Measurements from ENCODE around the gene RAD54L2.
"Not testable (repeated sequence)": the region's sequence is repeated elsewhere in the genome, so short reads cannot be mapped to it uniquely, and the experiment has no call there.

RAD54L2 gene

GRCh38 chr3:51520906-51521730, 17.4 kb upstream of the RAD54L2 start:
- H3K23ac ChIP-seq (ENCODE audit: low read length); H3K27ac ChIP-seq (ENCODE audit: low read depth, low read length); DNase-seq; H3K27me3 ChIP-seq (ENCODE audit: insufficient read depth, low read length, poor library complexity); H3K36me3 ChIP-seq (ENCODE audit: control insufficient read depth, insufficient read depth, low read length); H3K18ac ChIP-seq (ENCODE audit: low read length); H4K5ac ChIP-seq (ENCODE audit: low read length); H2BK15ac ChIP-seq (replicated peaks; ENCODE audit: low read depth); H2BK5ac ChIP-seq (ENCODE audit: low read length); H3K4me2 ChIP-seq (ENCODE audit: low read length); H3K9ac ChIP-seq (ENCODE audit: low read length); H4K8ac ChIP-seq (ENCODE audit: low read depth, low read length); H3K56ac ChIP-seq (ENCODE audit: low read length); H2BK120ac ChIP-seq (ENCODE audit: low read depth, low read length); H3K4me3 ChIP-seq (ENCODE audit: low read length); H3K4ac ChIP-seq (ENCODE audit: low read depth, low read length); H3K4me1 ChIP-seq (ENCODE audit: control insufficient read depth, low read depth, low read length); H3K79me1 ChIP-seq (ENCODE audit: low read length); H2AK5ac ChIP-seq (ENCODE audit: low read length); H3K79me2 ChIP-seq (ENCODE audit: control insufficient read depth, insufficient read depth, low read length): not testable (repeated sequence)
- WGBS (ENCODE audit: extremely low coverage, insufficient coverage, low lambda C conversion rate), result no CpG with 5 or more reads among the region's 5 CpGs

GRCh38 chr3:51522273-51522962, 16.1 kb upstream of the RAD54L2 start:
- no peak overlapping the region for H3K56ac ChIP-seq (ENCODE audit: low read length)
- H3K79me1 ChIP-seq (ENCODE audit: low read length), result no peaks in the 10 kb centered on the region
- DNase-seq, result no peak
- H2BK5ac ChIP-seq (ENCODE audit: low read length), result no peak overlapping the region
- H4K5ac ChIP-seq (ENCODE audit: low read length), result no peak overlapping the region
- H3K79me2 ChIP-seq (ENCODE audit: control insufficient read depth, insufficient read depth, low read length), result no peaks in the 10 kb centered on the region
- no peaks in the 10 kb centered on the region for H3K27me3 ChIP-seq (ENCODE audit: insufficient read depth, low read length, poor library complexity)
- H2BK15ac ChIP-seq (replicated peaks; ENCODE audit: low read depth), result no peak overlapping the region
- H3K9ac ChIP-seq (ENCODE audit: low read length), result no peak overlapping the region
- no peaks in the 10 kb centered on the region for H3K36me3 ChIP-seq (ENCODE audit: control insufficient read depth, insufficient read depth, low read length)
- H2BK120ac ChIP-seq (ENCODE audit: low read depth, low read length), result no peak overlapping the region
- H3K27ac ChIP-seq (ENCODE audit: low read depth, low read length), result no peak overlapping the region
- H3K4me1 ChIP-seq (ENCODE audit: control insufficient read depth, low read depth, low read length), result no peaks in the 10 kb centered on the region
- no peak overlapping the region for H3K4me3 ChIP-seq (ENCODE audit: low read length)
- WGBS (ENCODE audit: extremely low coverage, insufficient coverage, low lambda C conversion rate), result no CpG with 5 or more reads among the region's 11 CpGs
- no peak overlapping the region for H3K23ac ChIP-seq (ENCODE audit: low read length)
- no peak overlapping the region for H3K4me2 ChIP-seq (ENCODE audit: low read length)
- H2AK5ac ChIP-seq (ENCODE audit: low read length), result no peak overlapping the region
- H4K8ac ChIP-seq (ENCODE audit: low read depth, low read length), result no peak overlapping the region
- H3K4ac ChIP-seq (ENCODE audit: low read depth, low read length), result no peak overlapping the region
- no peak overlapping the region for H3K18ac ChIP-seq (ENCODE audit: low read length)

- H3K4ac ChIP-seq (ENCODE audit: low read depth, low read length); DNase-seq; H2BK120ac ChIP-seq (ENCODE audit: low read depth, low read length); H3K4me2 ChIP-seq (ENCODE audit: low read length); H3K18ac ChIP-seq (ENCODE audit: low read length); H4K5ac ChIP-seq (ENCODE audit: low read length); H3K23ac ChIP-seq (ENCODE audit: low read length); H3K4me3 ChIP-seq (ENCODE audit: low read length); H2AK5ac ChIP-seq (ENCODE audit: low read length); H3K27ac ChIP-seq (ENCODE audit: low read depth, low read length); H3K4me1 ChIP-seq (ENCODE audit: control insufficient read depth, low read depth, low read length); H3K56ac ChIP-seq (ENCODE audit: low read length); H3K9ac ChIP-seq (ENCODE audit: low read length); H3K79me2 ChIP-seq (ENCODE audit: control insufficient read depth, insufficient read depth, low read length); H2BK5ac ChIP-seq (ENCODE audit: low read length); H3K36me3 ChIP-seq (ENCODE audit: control insufficient read depth, insufficient read depth, low read length); H3K27me3 ChIP-seq (ENCODE audit: insufficient read depth, low read length, poor library complexity); H4K8ac ChIP-seq (ENCODE audit: low read depth, low read length); H2BK15ac ChIP-seq (replicated peaks; ENCODE audit: low read depth); H3K79me1 ChIP-seq (ENCODE audit: low read length): not testable (repeated sequence)
- no CpG with 5 or more reads among the region's 6 CpGs for WGBS (ENCODE audit: extremely low coverage, insufficient coverage, low lambda C conversion rate)
These were observed 13.6 kb upstream of the RAD54L2 start for GRCh38 chr3:51524874-51525273.

GRCh38 chr3:51530485-51530884, 8.0 kb upstream of the RAD54L2 start:
- Histone ChIP-seq H3K23ac (ENCODE audit: low read length) (no peak overlapping the region), H3K18ac (ENCODE audit: low read length) (no peak overlapping the region), H3K4me2 (ENCODE audit: low read length) (no peak overlapping the region), H4K8ac (ENCODE audit: low read depth, low read length) (no peak overlapping the region), H3K27me3 (ENCODE audit: insufficient read depth, low read length, poor library complexity) (no peaks in the 10 kb centered on the region), H2BK15ac (replicated peaks; ENCODE audit: low read depth) (no peak overlapping the region), H3K4me3 (ENCODE audit: low read length) (no peak overlapping the region), H2AK5ac (ENCODE audit: low read length) (no peak overlapping the region), H2BK120ac (ENCODE audit: low read depth, low read length) (no peak overlapping the region), H3K27ac (ENCODE audit: low read depth, low read length) (no peak overlapping the region), H3K9ac (ENCODE audit: low read length) (no peak overlapping the region), H3K79me1 (ENCODE audit: low read length) (no peaks in the 10 kb centered on the region), H2BK5ac (ENCODE audit: low read length) (no peak overlapping the region), H3K56ac (ENCODE audit: low read length) (no peak overlapping the region), H4K5ac (ENCODE audit: low read length) (no peak overlapping the region), H3K79me2 (ENCODE audit: control insufficient read depth, insufficient read depth, low read length) (no peaks in the 10 kb centered on the region), H3K36me3 (ENCODE audit: control insufficient read depth, insufficient read depth, low read length) (no peaks in the 10 kb centered on the region), H3K4ac (ENCODE audit: low read depth, low read length) (no peak overlapping the region), H3K4me1 (ENCODE audit: control insufficient read depth, low read depth, low read length) (no peaks in the 10 kb centered on the region)
- DNase-seq, result no peak
- WGBS (ENCODE audit: extremely low coverage, insufficient coverage, low lambda C conversion rate), result no CpG with 5 or more reads among the region's 7 CpGs

GRCh38 chr3:51535146-51536019, 3.1 kb upstream of the RAD54L2 start:
- no peak for DNase-seq
- Histone ChIP-seq H4K8ac (ENCODE audit: low read depth, low read length) (no peak overlapping the region), H4K5ac (ENCODE audit: low read length) (no peak overlapping the region), H2AK5ac (ENCODE audit: low read length) (no peak overlapping the region), H3K4ac (ENCODE audit: low read depth, low read length) (no peak overlapping the region), H3K4me2 (ENCODE audit: low read length) (no peak overlapping the region), H3K56ac (ENCODE audit: low read length) (no peak overlapping the region), H3K79me2 (ENCODE audit: control insufficient read depth, insufficient read depth, low read length) (peaks cover 13% of the 10 kb centered on the region), H3K9ac (ENCODE audit: low read length) (no peak overlapping the region), H2BK15ac (replicated peaks; ENCODE audit: low read depth) (no peak overlapping the region), H3K23ac (ENCODE audit: low read length) (no peak overlapping the region), H3K36me3 (ENCODE audit: control insufficient read depth, insufficient read depth, low read length) (no peaks in the 10 kb centered on the region), H3K27me3 (ENCODE audit: insufficient read depth, low read length, poor library complexity) (no peaks in the 10 kb centered on the region), H3K18ac (ENCODE audit: low read length) (no peak overlapping the region), H3K4me3 (ENCODE audit: low read length) (no peak overlapping the region), H2BK120ac (ENCODE audit: low read depth, low read length) (no peak overlapping the region), H3K79me1 (ENCODE audit: low read length) (peaks cover 6% of the 10 kb centered on the region), H3K27ac (ENCODE audit: low read depth, low read length) (no peak overlapping the region), H3K4me1 (ENCODE audit: control insufficient read depth, low read depth, low read length) (peaks cover 3% of the 10 kb centered on the region), H2BK5ac (ENCODE audit: low read length) (no peak overlapping the region)
- no CpG with 5 or more reads among the region's 7 CpGs for WGBS (ENCODE audit: extremely low coverage, insufficient coverage, low lambda C conversion rate)
